ENCODE measurements around the gene AMOT. TPM values are rescaled to one million over a fixed set of nuclear protein-coding genes. Genes with fewer than 3 reads are reported as not detected.

The AMOT gene
- total RNA-seq, 6 experiments from 2014 or later = 0.02 to 0.50 (median 0.09) TPM

GRCh38 chrX:112769034-112769433 is 71.6 kb downstream of the AMOT start:
- Mint-ChIP-seq H3K9me3 (peaks cover 21% of the 10 kb centered on the region), H3K4me1 (ENCODE audit: low read depth) (no peaks in the 10 kb centered on the region), H3K4me3 (no peak overlapping the region), H3K27ac (no peak overlapping the region), H3K27me3 (ENCODE audit: insufficient read depth) (no peaks in the 10 kb centered on the region; the same call in 1 of the 2 replicates), H3K36me3 (ENCODE audit: low read depth) (no peaks in the 10 kb centered on the region)
- DNase-seq = no peak
- TF ChIP-seq, protein P1, sequence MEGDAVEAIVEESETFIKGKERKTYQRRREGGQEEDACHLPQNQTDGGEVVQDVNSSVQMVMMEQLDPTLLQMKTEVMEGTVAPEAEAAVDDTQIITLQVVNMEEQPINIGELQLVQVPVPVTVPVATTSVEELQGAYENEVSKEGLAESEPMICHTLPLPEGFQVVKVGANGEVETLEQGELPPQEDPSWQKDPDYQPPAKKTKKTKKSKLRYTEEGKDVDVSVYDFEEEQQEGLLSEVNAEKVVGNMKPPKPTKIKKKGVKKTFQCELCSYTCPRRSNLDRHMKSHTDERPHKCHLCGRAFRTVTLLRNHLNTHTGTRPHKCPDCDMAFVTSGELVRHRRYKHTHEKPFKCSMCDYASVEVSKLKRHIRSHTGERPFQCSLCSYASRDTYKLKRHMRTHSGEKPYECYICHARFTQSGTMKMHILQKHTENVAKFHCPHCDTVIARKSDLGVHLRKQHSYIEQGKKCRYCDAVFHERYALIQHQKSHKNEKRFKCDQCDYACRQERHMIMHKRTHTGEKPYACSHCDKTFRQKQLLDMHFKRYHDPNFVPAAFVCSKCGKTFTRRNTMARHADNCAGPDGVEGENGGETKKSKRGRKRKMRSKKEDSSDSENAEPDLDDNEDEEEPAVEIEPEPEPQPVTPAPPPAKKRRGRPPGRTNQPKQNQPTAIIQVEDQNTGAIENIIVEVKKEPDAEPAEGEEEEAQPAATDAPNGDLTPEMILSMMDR (IDR thresholded peaks at IDR 0.05) = no peak

GRCh38 chrX:112768563-112768962 is 72.1 kb downstream of the AMOT start:
- Mint-ChIP-seq H3K36me3 (ENCODE audit: low read depth) (no peaks in the 10 kb centered on the region), H3K4me1 (ENCODE audit: low read depth) (no peaks in the 10 kb centered on the region), H3K27me3 (ENCODE audit: insufficient read depth) (no peaks in the 10 kb centered on the region; the same call in 1 of the 2 replicates), H3K9me3 (peaks cover 21% of the 10 kb centered on the region), H3K4me3 (no peak overlapping the region), H3K27ac (no peak overlapping the region)
- DNase-seq = no peak
- TF ChIP-seq, protein P1 (IDR thresholded peaks at IDR 0.05) = no peak

DNA sequence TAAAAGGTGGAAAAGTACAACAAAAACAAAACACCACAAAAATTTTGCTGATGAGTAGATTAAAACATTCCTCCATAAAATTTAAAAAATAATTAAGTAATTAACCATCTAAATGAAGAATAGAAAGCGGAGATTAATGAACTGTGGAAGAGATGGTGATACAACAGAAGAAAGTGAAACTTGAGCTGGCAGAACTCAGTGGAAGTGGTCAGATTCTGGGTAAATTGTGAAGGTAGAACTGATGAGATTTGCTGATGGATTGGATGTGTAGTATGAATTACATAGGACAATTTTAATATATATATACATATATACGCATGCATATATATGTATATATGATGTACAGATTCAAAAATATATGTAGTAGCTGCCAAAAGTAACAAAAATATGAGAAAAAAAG is 73.9 kb downstream of the AMOT start:
- Mint-ChIP-seq H3K4me1 (ENCODE audit: low read depth) (no peaks in the 10 kb centered on the region), H3K9me3 (peaks cover 16% of the 10 kb centered on the region), H3K27ac (no peak overlapping the region), H3K27me3 (ENCODE audit: insufficient read depth) (no peaks in the 10 kb centered on the region; the same call in 1 of the 2 replicates), H3K4me3 (no peak overlapping the region), H3K36me3 (ENCODE audit: low read depth) (no peaks in the 10 kb centered on the region)
- TF ChIP-seq, protein P1 (IDR thresholded peaks at IDR 0.05) = no peak
- DNase-seq = no peak

- Mint-ChIP-seq H3K4me3 (no peak overlapping the region), H3K27ac (no peak overlapping the region), H3K27me3 (ENCODE audit: insufficient read depth) (no peaks in the 10 kb centered on the region; the same call in 1 of the 2 replicates), H3K9me3 (peaks cover 12% of the 10 kb centered on the region), H3K4me1 (ENCODE audit: low read depth) (no peaks in the 10 kb centered on the region), H3K36me3 (ENCODE audit: low read depth) (no peaks in the 10 kb centered on the region)
- DNase-seq = no peak
- TF ChIP-seq, protein P1 (IDR thresholded peaks at IDR 0.05) = no peak
Measured at GRCh38 chrX:112761242-112762207, 79.1 kb downstream of the AMOT start.

DNA sequence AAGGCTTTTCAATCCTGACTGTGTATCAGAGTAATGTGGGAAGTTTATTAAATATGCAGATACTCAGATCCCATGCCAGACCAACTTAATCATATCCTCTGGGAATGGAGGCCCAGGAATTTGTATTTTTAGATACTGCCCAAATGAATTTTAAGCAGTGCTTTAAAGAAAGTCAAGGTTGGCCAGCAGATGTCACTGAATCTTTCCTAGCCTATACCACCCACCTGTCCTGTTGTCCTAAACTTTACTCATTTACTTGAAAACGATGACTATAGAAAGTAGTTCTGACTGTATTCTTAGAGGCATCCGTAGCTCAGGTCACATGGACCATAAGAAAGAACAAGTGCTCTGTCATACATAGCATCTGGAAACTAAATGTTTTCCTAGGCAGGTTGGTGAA is 79.9 kb downstream of the AMOT start:
- TF ChIP-seq, protein P1 (IDR thresholded peaks at IDR 0.05) = no peak
- Mint-ChIP-seq H3K9me3 (peaks cover 11% of the 10 kb centered on the region), H3K27ac (no peak overlapping the region), H3K36me3 (ENCODE audit: low read depth) (no peaks in the 10 kb centered on the region), H3K27me3 (ENCODE audit: insufficient read depth) (no peaks in the 10 kb centered on the region; the same call in 1 of the 2 replicates), H3K4me3 (no peak overlapping the region), H3K4me1 (ENCODE audit: low read depth) (no peaks in the 10 kb centered on the region)
- DNase-seq = no peak

All from HFFc6 (cell line).